GM18909 (cell line): Measurements from ENCODE around the gene TTC1.
"Not testable (repeated sequence)": the region's sequence is repeated elsewhere in the genome, so short reads cannot be mapped to it uniquely, and the experiment has no call there.

Experiments
- ATAC-seq: cut with Tn5 transposase; IDR thresholded peaks from one replicate; pipeline ENCODE4 v1.9.1; 2021; ENCODE audit warnings: mild to moderate bottlenecking; ENCODE audit not compliant: unreplicated experiment, poor library complexity

The TTC1 gene

DNA sequence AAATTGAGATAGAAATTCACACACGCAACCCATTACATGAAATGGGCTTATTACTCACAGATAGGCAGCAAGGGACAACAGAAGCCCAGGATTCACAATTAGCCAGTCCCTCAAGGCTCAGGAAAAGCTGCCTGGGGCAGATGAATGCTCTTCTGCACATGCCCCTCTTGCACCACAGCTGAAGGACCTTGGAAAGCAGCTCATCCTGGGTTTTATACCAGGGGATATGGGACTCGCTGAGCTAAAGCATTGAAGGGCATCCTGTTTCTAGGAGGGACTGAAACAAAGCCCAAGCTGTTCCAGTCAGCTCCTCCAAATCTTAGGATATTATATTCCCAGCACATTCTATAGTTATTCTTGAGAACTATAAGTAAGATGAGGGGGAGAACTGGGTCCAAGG, 15.7 kb upstream of the TTC1 start:
- no peak for ATAC-seq

DNA sequence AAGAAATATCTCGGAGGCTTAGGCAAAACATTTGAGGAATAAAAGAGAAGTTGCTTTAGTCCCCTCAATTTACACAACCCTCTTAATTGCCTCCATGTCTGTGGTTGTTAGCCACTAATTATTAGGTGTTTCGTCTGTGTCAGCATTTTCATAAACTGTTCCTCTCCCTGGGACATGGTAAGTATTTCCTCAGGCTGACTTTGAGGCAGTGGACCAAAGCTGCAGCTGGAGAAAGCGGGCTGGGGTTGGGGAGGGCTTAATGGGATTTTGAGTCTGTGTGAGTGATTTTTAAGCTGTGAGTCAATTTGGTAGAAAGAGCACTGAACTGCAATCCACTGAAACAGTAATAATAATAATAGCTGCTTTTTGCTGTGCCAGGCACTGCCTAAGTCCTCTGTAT, 13.0 kb upstream of the TTC1 start:
- ATAC-seq = no peak

DNA sequence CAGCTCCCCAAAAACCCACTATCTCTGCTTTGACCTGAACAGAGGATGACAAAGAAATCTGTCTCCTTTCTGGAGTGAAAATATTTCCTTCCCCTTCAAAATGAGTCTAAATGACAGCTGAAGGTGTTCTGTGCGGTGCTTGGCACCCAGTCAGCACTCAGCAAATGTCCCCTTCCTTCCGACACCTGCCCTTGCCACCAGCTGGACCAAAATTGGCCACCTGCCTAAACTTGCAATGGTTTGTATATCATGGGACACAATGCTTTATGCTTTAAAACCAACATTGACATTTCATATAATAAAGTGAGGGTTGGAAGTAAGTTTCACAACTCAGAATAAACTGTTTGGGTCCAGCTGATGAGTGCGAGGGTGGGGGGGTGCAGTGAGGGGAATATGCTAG, 7.5 kb upstream of the TTC1 start:
- no peak for ATAC-seq

DNA sequence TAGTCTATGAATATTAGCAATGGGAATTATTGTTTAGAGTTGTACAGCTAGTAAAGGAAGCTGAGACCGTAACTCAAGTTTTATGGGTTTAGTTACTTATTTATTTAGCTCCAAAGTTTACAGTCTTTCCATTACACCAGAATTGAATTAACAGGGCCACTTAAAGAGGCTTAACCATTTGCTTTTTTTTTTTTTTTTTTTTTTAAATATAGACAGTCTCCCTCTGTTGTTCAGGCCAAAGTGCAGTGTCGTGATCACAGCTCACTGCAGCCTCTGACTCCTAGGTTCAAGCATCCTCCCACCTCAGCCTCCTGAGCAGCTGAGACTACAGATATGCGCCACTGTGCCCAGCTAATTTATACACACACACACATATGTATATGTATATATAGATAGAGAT, 1.4 kb upstream of the TTC1 start:
- ATAC-seq = no peak

DNA sequence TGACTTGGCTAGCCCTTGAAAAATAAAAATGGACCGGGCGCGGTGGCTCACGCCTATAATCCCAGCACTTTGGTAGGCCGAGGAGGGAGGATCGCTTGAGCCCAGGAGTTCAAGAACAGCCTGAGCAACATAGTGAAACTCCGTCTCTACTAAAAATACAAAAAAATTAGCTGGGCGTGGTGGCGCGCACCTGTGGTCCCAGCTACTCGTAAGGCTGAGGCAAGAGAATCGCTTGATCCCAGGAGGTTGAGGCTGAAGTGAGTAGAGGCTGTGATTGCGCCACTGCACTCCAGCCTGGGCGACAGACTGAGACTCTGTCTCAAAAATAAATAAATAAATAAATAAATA, 436 bp upstream of the TTC1 start:
- not testable (repeated sequence) for ATAC-seq

DNA sequence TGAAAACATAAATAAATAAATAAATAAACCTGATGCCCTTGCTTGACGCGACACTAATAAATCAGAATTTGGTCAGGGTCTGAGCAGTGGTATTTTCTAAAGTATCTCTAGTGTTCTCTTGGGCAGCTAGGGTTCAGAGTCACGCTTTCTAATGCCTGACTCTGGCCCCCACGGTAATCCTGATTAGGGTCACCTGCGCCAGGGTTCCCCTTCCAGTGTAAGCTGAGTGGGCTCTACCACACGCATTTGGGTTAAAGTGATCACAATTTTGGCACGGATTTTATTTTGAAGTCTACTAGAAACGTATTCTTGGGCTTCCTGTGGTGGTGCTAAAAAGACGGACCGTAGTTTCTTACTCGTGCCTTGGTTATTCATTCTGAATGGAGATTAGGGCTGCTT, 651 bp downstream of the TTC1 start:
- ATAC-seq = peak; percentile 21

DNA sequence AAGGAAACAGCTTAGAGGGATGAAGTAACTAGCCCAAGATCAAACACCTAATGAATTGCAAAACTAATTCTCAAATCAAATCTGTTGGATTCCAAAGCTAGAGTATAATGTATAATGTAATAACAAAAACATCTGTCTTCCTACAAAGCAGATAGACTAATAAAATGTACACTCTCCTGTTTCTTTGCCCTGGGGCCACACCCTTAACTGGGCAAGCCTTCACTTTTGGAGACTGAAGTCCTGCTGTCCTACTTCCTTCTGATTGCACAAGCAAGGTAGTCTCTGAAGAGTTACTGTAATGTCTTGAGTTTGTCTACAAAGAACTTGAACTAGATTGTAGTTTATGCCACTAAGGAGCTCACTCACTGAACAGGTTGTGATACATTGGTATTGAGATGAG, 2.5 kb downstream of the TTC1 start:
- no peak for ATAC-seq

DNA sequence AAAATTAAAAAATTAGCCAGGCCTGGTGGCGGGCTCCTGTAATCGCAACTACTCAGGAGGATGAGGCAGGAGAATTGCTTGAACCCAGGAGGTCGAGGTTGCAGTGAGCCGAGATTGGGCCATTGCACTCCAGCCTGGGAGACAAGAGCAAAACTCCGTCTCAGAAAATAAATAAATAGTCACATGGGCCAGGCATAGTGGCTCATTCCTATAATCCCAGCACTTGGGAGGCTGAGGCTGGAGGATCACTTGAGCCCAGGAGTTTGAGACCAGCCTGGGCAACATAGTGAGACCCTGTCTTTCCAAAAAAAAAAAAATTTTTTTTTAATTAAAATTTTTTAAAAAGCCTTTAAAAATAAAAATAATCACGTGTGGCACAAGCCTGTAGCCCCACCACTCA, 5.3 kb downstream of the TTC1 start:
- not testable (repeated sequence) for ATAC-seq

DNA sequence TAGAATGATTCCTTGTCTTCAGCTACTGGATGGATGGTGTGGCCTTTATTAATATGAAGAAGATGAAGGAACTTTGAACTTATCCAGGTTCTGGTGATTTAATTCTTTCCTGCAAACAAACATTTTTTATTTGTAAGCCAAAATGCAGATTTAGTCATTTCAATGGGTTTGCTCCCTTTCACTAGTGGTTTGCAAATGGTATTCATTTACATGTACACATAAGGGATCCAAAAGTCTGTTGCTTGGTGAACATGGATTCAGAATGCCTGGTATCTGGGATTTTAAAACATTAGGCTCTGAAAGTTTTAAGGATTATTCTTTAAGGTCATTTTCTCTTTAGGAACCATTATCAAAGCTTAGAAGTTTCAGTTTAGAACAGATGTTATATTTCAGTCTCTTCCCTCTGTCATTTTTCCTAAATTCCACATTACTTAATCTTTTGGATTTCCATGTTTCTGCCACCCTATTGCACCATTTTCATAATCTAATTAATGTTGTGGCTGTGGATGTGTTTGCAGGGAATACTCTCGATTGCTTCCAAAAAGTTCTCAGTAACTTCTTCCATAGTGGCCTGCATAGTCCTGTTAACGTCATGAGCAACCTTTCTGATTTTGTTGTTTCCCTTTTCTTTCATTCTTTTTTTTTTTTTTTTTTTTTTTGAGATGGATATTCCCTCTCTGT, 10.1 kb downstream of the TTC1 start:
- no peak for ATAC-seq

DNA sequence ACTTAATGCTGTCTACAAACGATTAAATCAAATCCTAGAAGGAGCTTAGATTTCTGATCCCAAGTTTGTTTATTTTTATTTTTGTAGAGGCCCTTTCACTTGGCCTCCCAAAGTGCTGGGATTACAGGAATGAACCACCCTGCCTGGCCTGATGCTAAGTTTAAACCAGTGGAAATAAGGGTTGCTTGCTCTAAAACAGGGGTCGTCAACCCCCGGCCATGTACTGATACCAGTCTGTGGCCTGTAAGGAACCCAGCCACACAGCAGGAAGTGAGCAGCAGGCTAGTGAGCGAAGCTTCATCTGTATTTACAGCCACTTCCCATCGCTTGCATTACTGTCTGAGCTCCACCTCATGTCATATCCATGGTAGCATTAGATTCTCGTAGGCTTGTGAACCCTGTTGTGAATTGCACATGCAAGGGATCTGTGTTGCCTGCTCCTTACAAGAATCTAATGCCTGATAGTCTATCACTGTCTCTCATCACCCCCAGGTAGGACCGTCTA, 11.4 kb downstream of the TTC1 start:
- no peak for ATAC-seq

DNA sequence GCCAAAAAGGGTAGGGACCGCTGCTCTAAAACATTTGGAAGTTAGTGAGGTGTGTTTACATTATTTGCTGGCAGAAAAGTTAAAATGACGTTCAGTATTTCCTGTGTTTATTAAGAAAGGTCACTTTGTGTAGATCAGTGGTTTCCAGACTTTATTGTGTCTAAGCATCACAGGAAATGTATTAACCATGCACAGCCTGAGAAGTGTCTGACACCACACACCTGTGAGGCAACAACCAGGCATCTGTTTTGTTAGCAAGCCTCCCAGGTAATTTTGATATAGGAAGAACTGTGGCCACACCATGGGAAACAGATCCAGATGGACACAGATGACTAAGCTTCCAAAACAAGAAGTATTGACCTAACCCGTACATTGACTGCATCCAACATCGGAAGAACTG, 12.0 kb downstream of the TTC1 start:
- ATAC-seq = no peak

DNA sequence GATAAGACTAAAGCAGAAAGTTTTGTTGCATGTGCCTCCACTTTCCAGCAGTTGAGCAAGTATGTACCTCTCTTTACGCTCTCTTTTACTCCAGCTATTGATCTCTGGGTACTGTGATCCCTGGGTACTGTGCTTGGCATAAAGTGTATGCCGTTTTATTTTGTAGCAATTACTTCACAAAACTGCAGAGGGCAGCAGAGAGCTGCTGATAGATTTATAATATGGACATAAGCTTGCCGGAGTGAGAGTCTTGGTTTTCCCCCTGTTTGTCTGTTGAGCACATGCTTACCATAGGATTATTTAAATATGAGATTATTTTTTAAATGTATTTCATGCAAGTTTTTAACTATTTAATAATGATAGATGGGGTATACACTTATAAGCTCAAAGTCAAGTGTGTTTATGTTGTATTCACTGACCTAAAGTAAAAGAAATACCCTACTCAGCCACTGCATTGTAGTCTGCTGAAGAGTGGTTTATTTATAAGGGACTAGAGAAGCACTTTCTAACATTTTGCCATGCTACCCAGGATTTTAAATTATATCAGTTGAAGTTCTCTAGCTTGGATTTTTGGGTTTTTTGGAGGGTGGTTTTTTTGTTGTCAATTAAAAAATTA, 13.0 kb downstream of the TTC1 start:
- peak; percentile 96 for ATAC-seq

DNA sequence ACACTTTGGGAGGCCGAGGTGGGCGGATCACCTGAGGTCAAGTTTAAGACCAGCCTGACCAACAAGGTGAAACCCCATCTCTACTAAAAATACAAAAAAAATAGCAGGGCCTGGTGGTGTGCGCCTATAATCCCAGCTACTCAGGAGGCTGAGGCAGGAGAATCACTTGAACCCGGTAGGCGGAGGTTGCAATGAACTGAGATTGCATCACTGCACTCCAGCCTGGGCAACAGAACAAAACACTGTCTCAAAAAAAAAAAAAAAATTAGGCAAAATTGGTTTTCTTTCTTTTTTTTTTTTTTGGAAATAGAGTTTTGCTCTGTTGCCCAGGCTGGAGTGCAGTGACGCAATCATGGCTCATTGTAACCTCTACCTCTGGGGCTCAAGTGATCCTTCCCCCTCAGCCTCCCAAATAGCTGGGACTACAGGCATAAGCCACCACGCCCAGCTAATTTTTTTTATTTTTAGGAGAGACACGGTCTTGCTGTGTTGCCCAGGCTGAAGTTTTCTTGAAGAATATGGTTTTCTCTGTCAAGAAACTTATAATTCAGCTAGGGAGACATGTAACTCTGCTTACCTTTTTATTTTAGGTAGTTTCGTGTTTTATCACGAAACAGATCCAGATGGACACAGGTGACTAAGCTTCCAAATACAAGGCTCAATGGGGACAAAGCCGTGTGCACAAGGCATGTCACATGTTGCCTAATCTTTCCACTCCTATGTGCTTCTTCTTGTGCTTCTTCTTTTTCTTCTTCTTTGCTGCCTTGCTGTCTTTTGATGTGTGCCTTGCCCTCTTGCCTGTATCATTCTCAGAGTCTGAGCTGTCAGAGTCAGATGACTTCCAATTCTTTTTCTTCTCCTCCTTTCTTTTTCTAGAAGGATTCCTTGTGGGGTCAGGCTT, 14.3 kb downstream of the TTC1 start:
- no peak for ATAC-seq

DNA sequence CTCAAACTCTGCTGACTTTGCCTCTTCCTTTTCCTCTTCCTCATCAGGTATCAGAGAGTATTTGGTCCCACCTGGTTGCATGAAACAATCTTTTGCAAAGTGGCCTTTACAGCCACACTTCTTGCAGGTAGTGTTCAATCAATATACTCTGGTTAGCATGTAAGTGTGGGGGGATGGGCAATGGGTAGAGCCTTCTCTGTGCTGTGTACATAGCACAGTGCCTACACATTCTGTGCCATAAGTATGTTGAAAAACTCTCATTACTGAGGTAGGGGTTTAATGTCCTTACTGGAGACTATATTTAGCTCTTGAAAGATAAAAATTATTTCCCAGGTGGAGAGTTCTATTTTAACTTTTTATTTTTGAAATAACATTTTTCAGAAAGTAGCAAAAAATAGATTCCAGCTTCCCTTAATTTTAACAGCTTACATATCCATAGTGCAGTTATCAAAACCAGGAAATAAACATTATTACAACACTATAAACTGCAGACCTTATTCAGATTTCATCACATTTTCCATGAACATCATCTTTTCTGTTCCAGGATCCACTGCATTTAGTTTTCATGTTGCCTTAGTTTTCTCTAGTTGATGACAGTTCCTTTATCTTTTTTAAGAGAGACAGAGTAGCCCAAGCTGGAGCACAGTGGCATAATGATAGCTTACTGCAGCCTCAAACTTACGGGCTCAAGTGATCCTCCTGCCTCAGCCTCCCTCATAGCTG, 15.1 kb downstream of the TTC1 start:
- no peak for ATAC-seq

DNA sequence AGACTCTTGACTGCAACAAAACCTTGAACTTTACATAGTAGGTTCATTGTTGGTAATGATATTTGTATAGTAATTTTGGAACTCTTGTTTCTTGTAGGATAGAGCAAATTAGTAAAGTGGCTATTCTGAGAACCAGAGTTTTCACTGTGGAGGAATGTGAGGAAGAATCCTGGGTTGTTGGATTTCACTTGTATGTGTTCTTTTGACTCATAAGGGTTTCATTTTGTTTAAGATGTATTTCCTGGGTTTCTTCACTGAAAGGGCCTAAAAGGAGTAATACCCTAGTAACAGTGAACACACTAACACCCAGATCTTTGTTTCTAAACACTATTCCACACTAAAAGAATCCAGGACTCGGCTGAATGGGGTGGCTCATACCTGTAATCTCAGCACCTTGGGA, 20.1 kb downstream of the TTC1 start:
- no peak for ATAC-seq

DNA sequence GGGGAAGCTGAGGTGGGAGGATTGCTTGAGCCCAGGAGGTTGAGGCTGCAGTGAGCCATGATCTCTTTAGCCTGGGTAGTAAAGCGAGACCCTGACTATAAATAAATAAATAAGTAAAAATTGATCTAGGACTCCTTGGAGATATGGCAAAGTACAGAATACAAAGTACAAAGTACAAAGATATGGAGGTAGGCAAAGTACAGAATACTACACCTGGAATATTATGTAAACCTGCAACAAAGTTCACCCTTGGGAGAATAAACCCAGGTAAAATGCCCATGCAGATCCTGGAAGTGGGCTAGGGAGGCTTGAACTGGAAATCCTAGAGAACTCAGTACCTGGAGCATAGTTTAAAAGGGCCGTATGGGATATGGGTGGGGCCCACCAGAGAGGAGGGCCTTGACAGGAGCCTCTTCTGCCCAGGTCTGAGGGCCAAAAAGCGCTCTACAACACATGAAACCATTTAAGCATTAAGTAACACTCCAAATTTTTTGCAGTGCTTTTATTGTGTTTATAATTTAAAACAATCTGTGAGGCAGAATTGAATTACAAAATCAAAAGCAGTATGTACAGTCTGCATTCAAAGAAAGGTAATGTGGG, 20.7 kb downstream of the TTC1 start:
- no peak for ATAC-seq

DNA sequence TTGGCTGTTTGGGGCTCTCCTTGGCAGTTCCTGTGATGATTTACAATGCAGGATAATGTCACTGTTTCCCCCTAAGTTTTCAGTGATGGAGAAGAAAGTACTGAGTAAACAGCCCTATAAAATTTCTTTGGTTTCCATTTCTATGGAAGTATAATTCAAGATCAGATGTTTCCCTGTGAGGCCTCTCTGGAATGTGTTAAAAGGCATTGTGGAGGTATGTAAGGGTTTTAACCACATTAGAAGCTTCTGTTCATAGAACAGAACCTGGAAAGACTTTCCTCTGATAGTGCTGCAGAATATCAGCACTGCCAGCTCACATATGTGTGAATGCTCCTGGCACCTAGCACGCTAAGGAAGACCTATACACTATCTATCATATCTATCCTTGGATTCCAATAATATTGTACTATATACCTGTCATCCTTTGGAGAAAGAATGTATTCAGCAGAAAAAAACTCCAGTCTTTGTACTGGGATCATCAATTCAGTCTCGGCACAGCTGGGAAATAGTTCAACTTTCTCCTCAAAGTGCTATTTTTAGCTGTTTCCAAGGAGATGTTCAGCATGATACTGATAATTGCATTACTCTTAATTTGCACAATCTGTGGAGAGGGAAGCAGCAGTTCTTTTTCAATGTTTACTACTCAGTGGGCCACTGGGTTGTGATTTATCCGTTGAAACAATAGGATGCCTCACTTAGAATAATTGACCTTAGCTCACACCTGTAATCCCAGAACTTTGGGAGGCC, 21.9 kb downstream of the TTC1 start:
- no peak for ATAC-seq

DNA sequence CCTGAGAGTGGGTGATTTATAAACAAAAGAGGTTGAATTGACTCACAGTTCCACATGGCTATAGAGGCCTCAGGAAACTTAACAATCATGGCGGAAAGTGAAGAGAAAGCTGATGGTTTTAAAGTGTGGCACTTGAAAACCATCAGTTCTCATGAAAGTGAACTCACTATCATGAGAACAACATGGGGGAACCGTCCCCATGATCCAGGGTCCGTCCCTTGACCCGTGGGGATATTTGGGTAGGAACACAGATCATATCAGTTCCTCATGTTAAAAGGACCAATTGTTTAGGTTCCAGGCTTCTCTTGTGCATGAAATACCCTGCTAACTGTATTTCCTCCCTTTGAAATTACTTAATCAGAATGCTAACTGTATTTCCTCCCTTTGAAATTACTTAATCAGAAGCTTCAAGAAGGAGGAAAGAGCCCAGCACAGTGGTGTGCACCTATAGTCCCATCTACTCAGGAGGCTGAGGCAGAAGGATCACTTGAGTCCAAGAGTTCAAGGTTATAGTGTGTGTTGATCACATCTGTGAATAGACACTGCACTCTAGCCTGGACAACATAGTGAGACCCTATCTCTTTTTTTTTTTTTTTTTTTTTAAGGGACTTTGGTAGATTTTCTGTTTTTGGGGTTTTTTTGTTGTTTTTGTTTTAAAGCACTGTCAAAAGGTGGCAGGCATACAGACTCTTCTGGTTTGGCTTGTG, 24.8 kb downstream of the TTC1 start:
- ATAC-seq = no peak

DNA sequence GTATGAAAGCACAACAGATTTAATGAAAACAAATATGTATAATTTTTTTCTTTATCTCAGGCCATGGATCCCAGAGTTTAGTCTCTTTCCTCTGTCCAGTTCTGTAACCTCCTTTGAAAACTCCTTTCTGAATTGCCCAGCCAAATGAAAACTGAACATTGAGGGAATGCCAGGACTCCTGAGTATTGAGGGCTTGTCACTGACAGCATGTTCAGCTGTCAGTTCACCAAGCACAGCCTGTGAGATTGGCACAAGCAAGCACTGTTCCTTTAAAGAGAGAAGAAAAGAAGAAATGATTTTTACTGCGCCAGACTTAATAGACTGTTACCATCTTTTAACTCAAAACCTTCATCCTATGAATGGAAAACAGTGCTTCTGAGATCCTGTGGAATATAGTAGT, 27.3 kb downstream of the TTC1 start:
- ATAC-seq = no peak
